NT2/D1 (cell line): ENCODE measurements around the gene VTI1A.

Source experiments
- SUZ12 ChIP-seq: IDR thresholded peaks from 2 replicates; pipeline ENCODE4 v1.6.1; 2011; ENCODE audit not compliant: insufficient read length, insufficient read depth; ENCODE audit errors: extremely low read depth
- ZNF274 ChIP-seq: IDR thresholded peaks from 2 replicates; pipeline ENCODE4 v1.6.1; 2011; ENCODE audit warnings: mild to moderate bottlenecking, low read depth, low read length

- TF ChIP-seq ZNF274: no peak
- TF ChIP-seq SUZ12: no peak
Measured at GRCh38 chr10:112539340-112539739, 92.3 kb downstream of the VTI1A start.
